ENCODE results near the gene DONSON. TPM values are rescaled to one million over a fixed set of nuclear protein-coding genes. Genes with fewer than 3 reads are reported as not detected.

Gene DONSON
- total and polyA plus RNA-seq, 2 of the 8 experiments (the other 6 are each of a cell fraction or from before 2014, with no cell fraction given) = 21.9 to 32.5 TPM

DNA sequence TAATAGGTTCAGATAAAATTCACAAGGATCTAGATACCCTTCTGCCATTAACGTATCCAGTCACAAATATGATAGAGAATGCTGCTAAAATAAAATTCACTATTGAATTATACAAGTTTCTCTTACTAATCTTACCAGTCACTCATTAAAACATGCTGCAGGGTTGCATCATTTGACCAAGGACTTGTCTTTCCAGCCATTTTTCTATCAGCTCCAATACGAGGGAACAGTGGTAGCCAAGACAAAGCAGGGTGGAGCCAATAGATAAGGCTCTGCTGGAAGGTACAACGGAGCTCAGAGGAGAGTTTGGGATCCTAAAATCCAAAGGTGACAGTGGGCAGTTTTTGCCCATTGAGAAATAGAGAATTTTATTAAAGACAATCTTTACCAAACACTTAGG is 4.0 kb downstream of the DONSON start:
- Histone ChIP-seq H4K20me1 (replicated peaks in 1 of 2; ENCODE audit: control insufficient read depth in 1 of 2, insufficient read depth in 2 of 2, low read length in 2 of 2) (no peaks in the 10 kb centered on the region), H2BK5ac (ENCODE audit: low read depth, low read length) (no peak overlapping the region)
- no peak for FAIRE-seq

More for the DNA sequence above, 4.0 kb downstream of the DONSON start:
- Histone ChIP-seq H3K9me3 (ENCODE audit: insufficient read depth in 2 of 2, low read depth in 1 of 2, low read length in 1 of 2) (no peaks in the 10 kb centered on the region), H3K23ac (ENCODE audit: insufficient read length) (no peak overlapping the region), H3K4me2 (ENCODE audit: insufficient read depth in 1 of 2, low read depth in 2 of 2, low read length in 2 of 2) (no peak overlapping the region), H3K79me1 (ENCODE audit: low read depth, low read length) (no peaks in the 10 kb centered on the region), H3K23me2 (ENCODE audit: low read depth, low read length) (peaks cover 10% of the 10 kb centered on the region; the same call in 1 of the 2 replicates), H3K4ac (replicated peaks; ENCODE audit: insufficient read length, low read depth, low read length) (no peak overlapping the region), H3K27me3 (replicated peaks in 1 of 4; ENCODE audit: control insufficient read depth in 3 of 4, extremely low read depth in 1 of 4, insufficient read depth in 3 of 4, low read length in 3 of 4) (no peaks in the 10 kb centered on the region), H4K8ac (ENCODE audit: extremely low read depth, insufficient read depth, low read length) (no peak overlapping the region), H3K4me3 (ENCODE audit: extremely low read depth in 1 of 4, insufficient read depth in 2 of 4, low read depth in 3 of 4, low read length in 4 of 4) (no peak overlapping the region), H2BK15ac (ENCODE audit: low read length) (no peak overlapping the region), H2BK12ac (ENCODE audit: low read depth, low read length) (no peak overlapping the region), H3K9ac (replicated peaks in 1 of 4; ENCODE audit: extremely low read depth in 1 of 4, low read depth in 3 of 4, low read length in 3 of 4) (no peak overlapping the region), H3K14ac (ENCODE audit: insufficient read length) (no peak overlapping the region), H3K36me3 (ENCODE audit: control insufficient read depth in 2 of 4, insufficient read depth in 4 of 4, low read length in 3 of 4) (peaks cover 2 to 35% (median 4%) of the 10 kb centered on the region in 4 experiments; a peak in 4 of 8 replicates), H3K4me1 (replicated peaks in 1 of 4; ENCODE audit: control insufficient read depth in 3 of 4, insufficient read depth in 4 of 4, low read length in 3 of 4) (peaks cover 0 to 2% (median under 1%) of the 10 kb centered on the region in 4 experiments; a peak in 2 of 7 replicates), H2BK120ac (replicated peaks; ENCODE audit: low read depth, low read length) (no peak overlapping the region), H2AFZ (ENCODE audit: low read length) (no peak overlapping the region), H3K79me2 (ENCODE audit: control insufficient read depth in 1 of 2, insufficient read depth in 2 of 2, low read length in 2 of 2) (peaks cover 0 to 23% of the 10 kb centered on the region in 2 experiments; a peak in 2 of 4 replicates), H3K56ac (replicated peaks; ENCODE audit: insufficient read length, low read depth, low read length) (no peak overlapping the region), H4K91ac (replicated peaks; ENCODE audit: insufficient read length, low read length) (no peak overlapping the region), H2BK20ac (ENCODE audit: low read length) (no peak overlapping the region), H4K5ac (ENCODE audit: insufficient read length, low read depth, low read length) (no peak overlapping the region), H3K27ac (ENCODE audit: low read depth, low read length) (no peak overlapping the region), H2AK5ac (ENCODE audit: low read depth, low read length) (no peak overlapping the region), H3K18ac (ENCODE audit: extremely low read depth, low read length) (no peak overlapping the region)
- no peak for DNase-seq (ENCODE audit: low read depth in 1 of 2, low spot score in 2 of 2)
- CTCF ChIA-PET (ENCODE audit: partially characterized antibody) = interaction anchor here (0.6 to 2.5 kb wide), 5 partner anchors 10 to 308 kb away, joined by 3 to 13 read pairs (median 3); no protein-coding TSS in a partner anchor
- TF ChIP-seq CBX8 (IDR thresholded peaks at IDR 0.05; ENCODE audit: borderline replicate concordance, low read depth, low read length) (no peak), BCL11A (IDR thresholded peaks at IDR 0.05; ENCODE audit: low read depth in 2 of 2, low read length in 2 of 2) (no peak), MAFK (IDR thresholded peaks at IDR 0.05; ENCODE audit: low read depth, low read length) (no peak), CHD2 (IDR thresholded peaks at IDR 0.05; ENCODE audit: low read length) (no peak), KDM5A (IDR thresholded peaks at IDR 0.05; ENCODE audit: low read length) (no peak), CTBP2 (IDR thresholded peaks at IDR 0.05; ENCODE audit: borderline replicate concordance, insufficient read depth, insufficient read length, low read length) (no peak), POLR2AphosphoS5 (IDR thresholded peaks at IDR 0.05; ENCODE audit: low read depth, low read length) (no peak), FOSL1 (IDR thresholded peaks at IDR 0.05; ENCODE audit: insufficient read depth, low read depth, low read length) (no peak), TBP (IDR thresholded peaks at IDR 0.05; ENCODE audit: low read depth, low read length) (no peak), HDAC6 (IDR thresholded peaks at IDR 0.05; ENCODE audit: low read depth, low read length) (no peak)
- TF ChIP-seq, protein P1, sequence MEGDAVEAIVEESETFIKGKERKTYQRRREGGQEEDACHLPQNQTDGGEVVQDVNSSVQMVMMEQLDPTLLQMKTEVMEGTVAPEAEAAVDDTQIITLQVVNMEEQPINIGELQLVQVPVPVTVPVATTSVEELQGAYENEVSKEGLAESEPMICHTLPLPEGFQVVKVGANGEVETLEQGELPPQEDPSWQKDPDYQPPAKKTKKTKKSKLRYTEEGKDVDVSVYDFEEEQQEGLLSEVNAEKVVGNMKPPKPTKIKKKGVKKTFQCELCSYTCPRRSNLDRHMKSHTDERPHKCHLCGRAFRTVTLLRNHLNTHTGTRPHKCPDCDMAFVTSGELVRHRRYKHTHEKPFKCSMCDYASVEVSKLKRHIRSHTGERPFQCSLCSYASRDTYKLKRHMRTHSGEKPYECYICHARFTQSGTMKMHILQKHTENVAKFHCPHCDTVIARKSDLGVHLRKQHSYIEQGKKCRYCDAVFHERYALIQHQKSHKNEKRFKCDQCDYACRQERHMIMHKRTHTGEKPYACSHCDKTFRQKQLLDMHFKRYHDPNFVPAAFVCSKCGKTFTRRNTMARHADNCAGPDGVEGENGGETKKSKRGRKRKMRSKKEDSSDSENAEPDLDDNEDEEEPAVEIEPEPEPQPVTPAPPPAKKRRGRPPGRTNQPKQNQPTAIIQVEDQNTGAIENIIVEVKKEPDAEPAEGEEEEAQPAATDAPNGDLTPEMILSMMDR (IDR thresholded peaks at IDR 0.05; ENCODE audit: control extremely low read depth in 1 of 3, insufficient read depth in 1 of 3, low read depth in 1 of 3, low read length in 3 of 3) = no peak
- POLR2A ChIA-PET (ENCODE audit: partially characterized antibody) = interaction anchor here (1.6 kb wide), 1 partner anchor 10 kb away, joined by 4 read pairs; no protein-coding TSS in a partner anchor
- WGBS, 2 experiments (ENCODE audit: extremely low coverage in 1 of 2, insufficient coverage in 1 of 2, insufficient read length in 1 of 2, insufficient replicate concordance in 2 of 2, low coverage in 1 of 2, low lambda C conversion rate in 2 of 2, missing lambda C conversion rate in 1 of 2) = 93% methylated on average over 3 of the region's 3 CpGs; no CpG with 5 or more reads in 1 of the 2 experiments
